ENCODE results near the gene CSRP2.

CSRP2 gene

DNA sequence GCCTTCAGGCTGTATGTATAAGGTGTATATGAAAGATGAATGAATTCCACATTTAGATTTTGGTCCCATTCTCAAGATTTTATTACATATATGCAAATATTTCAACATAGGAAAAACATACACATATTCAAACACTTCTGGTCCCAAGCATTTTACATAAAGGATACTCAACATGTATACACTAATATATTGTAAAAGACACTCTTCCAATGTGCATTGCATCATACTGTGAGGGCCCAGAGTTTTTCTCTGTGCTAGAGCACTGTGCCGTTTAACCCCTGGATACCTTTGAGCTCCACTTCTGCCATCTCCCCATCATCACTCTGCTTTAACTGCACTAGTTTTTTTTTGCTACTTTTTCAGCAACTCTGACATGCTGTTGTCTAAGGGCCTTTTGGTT is 66.8 kb downstream of the CSRP2 start:
- H3K9me3 ChIP-seq (ENCODE audit: control insufficient read depth, insufficient read depth, low read depth, low read length): no peaks in the 10 kb centered on the region
- peaks cover 48% of the 10 kb centered on the region for H3K36me3 ChIP-seq (ENCODE audit: control insufficient read depth, insufficient read depth, low read length)
- H3K4me1 ChIP-seq (ENCODE audit: control insufficient read depth, insufficient read depth, low read length): no peaks in the 10 kb centered on the region
- no peak overlapping the region for H3K4me3 ChIP-seq (ENCODE audit: low read depth, low read length)
- no peak overlapping the region for H3K27ac ChIP-seq (ENCODE audit: low read depth, low read length)
- H3K9ac ChIP-seq (ENCODE audit: low read length): no peak overlapping the region
- no peaks in the 10 kb centered on the region for H3K27me3 ChIP-seq (ENCODE audit: control insufficient read depth, insufficient read depth, low read length)

DNA sequence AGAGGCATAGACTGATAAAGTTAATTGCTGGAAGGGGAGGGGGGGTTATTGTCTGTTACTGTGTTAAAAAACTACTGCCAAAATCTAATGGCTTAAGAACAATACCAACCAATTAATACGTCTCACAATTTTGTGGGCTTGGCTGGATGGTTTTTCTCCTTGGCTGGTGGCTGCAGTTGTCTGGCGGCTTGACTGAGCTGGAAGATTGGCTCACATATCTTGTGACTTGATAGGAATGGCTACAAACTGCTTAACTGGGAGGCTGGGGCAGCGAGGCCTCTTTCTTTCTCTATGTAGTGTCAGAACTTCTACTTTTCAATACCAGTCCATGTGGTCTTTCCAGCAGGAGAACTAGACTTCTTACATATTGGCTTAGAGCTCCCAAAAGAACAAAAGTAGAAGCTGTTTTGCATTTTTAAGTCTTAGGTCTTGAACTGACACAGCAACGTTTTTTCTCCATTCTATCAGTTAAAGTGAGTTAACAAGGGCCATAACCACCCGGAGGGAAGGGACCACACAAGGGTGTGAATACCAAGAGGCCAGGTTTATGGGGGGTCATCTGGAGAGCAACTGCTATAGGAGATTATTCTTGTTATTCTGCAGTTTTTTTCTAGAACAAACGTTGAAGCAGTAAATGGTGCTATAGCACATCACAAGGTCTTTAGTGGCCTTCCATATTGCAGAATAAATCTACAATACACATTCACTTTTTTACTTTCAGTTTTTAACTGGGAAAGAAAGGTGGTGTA is 68.0 kb downstream of the CSRP2 start:
- H3K4me1 ChIP-seq (ENCODE audit: control insufficient read depth, insufficient read depth, low read length): no peaks in the 10 kb centered on the region

More for the DNA sequence above, 68.0 kb downstream of the CSRP2 start:
- H3K9me3 ChIP-seq (ENCODE audit: control insufficient read depth, insufficient read depth, low read depth, low read length): no peaks in the 10 kb centered on the region
- H3K27ac ChIP-seq (ENCODE audit: low read depth, low read length): no peak overlapping the region
- no peak overlapping the region for H3K9ac ChIP-seq (ENCODE audit: low read length)
- H3K27me3 ChIP-seq (ENCODE audit: control insufficient read depth, insufficient read depth, low read length): no peaks in the 10 kb centered on the region
- H3K36me3 ChIP-seq (ENCODE audit: control insufficient read depth, insufficient read depth, low read length): peaks cover 50% of the 10 kb centered on the region
- H3K4me3 ChIP-seq (ENCODE audit: low read depth, low read length): no peak overlapping the region
